PC-3 (cell line): Measurements from ENCODE around the gene ALDH3A2.

Experiments
- CTCF ChIP-seq: fragments of 300-600 bp; sonication (generic); conservative IDR thresholded peaks from 2 replicates; pipeline ENCODE4 v1.5.1; 2017; ENCODE audit warnings: antibody characterized with exemption, low read depth, mild to moderate bottlenecking, low read length
- EZH2phosphoT487 ChIP-seq: fragments of 300-600 bp; sonication (generic); IDR thresholded peaks from 2 replicates; pipeline ENCODE4 v1.6.1; 2018; ENCODE audit warnings: mild to moderate bottlenecking, antibody characterized with exemption, low read length, borderline replicate concordance

- TF ChIP-seq CTCF (no peak), EZH2phosphoT487 (no peak)
Observed at GRCh38 chr17:19671433-19671832, 22.9 kb downstream of the ALDH3A2 start.
